ENCODE data around the gene SYNGR2.

Gene SYNGR2

GRCh38 chr17:78180508-78180907 is 12.1 kb downstream of the SYNGR2 start:
- Histone ChIP-seq H3K9me3 (ENCODE audit: control extremely low read depth in 1 of 5, control insufficient read depth in 4 of 5, insufficient read depth in 2 of 5, low read depth in 1 of 5, low read length in 4 of 5) (no peaks in the 10 kb centered on the region), H3K4me1 (ENCODE audit: control extremely low read depth in 1 of 4, control insufficient read depth in 4 of 4, insufficient read depth in 4 of 4, low read length in 3 of 4) (peaks cover 0 to 15% (median 11%) of the 10 kb centered on the region in 4 experiments), H3K4me3 (ENCODE audit: control insufficient read depth in 1 of 7, extremely low read depth in 1 of 7, insufficient read depth in 4 of 7, low read depth in 2 of 7, low read length in 6 of 7) (peak overlapping the region in 2 of 7 experiments; percentile 1 to 42), H3K27me3 (replicated peaks in 2 of 5; ENCODE audit: control insufficient read depth in 4 of 5, insufficient read depth in 5 of 5, low read length in 4 of 5) (no peaks in the 10 kb centered on the region), H3K27ac (ENCODE audit: insufficient read depth in 1 of 2, low read depth in 1 of 2, low read length in 2 of 2, poor library complexity in 1 of 2, severe bottlenecking in 2 of 2) (peak overlapping the region in 1 of 2 experiments; percentile 29), H3K36me3 (ENCODE audit: control insufficient read depth in 4 of 4, insufficient read depth in 4 of 4, low read length in 3 of 4) (peaks cover 0 to 69% (median 8%) of the 10 kb centered on the region in 4 experiments)
- WGBS (ENCODE audit: insufficient coverage), result 93% methylated on average over 1 of the region's 2 CpGs
- ChIA-PET CTCF (interaction anchor here (1.1 to 1.9 kb wide), 4 partner anchors 11 to 68 kb away, joined by 3 to 9 read pairs (median 4); no protein-coding TSS in a partner anchor), POLR2A (no interaction called here)
- DNase-seq, result no peak

GRCh38 chr17:78182504-78182903 is 14.1 kb downstream of the SYNGR2 start:
- H3K4me1 ChIP-seq (ENCODE audit: control extremely low read depth in 1 of 4, control insufficient read depth in 4 of 4, insufficient read depth in 4 of 4, low read length in 3 of 4), result peaks cover 0 to 24% (median 11%) of the 10 kb centered on the region in 4 experiments
- H3K27ac ChIP-seq (ENCODE audit: insufficient read depth in 1 of 2, low read depth in 1 of 2, low read length in 2 of 2, poor library complexity in 1 of 2, severe bottlenecking in 2 of 2), result no peak overlapping the region
- DNase-seq, result no peak
- peaks cover 0 to 65% (median 8%) of the 10 kb centered on the region in 4 experiments for H3K36me3 ChIP-seq (ENCODE audit: control insufficient read depth in 4 of 4, insufficient read depth in 4 of 4, low read length in 3 of 4)
- ChIA-PET CTCF (interaction anchor here (1.0 to 1.9 kb wide), 3 partner anchors 8 to 70 kb away, joined by 4 to 9 read pairs (median 7); no protein-coding TSS in a partner anchor), POLR2A (interaction anchor here (0.6 kb wide), 1 partner anchor 44 kb away, joined by 6 read pairs; no protein-coding TSS in a partner anchor)
- WGBS (ENCODE audit: insufficient coverage), result 97% methylated on average over 12 of the region's 13 CpGs
- H3K9me3 ChIP-seq (ENCODE audit: control extremely low read depth in 1 of 5, control insufficient read depth in 4 of 5, insufficient read depth in 2 of 5, low read depth in 1 of 5, low read length in 4 of 5), result no peaks in the 10 kb centered on the region
- H3K27me3 ChIP-seq (replicated peaks in 2 of 5; ENCODE audit: control insufficient read depth in 4 of 5, insufficient read depth in 5 of 5, low read length in 4 of 5), result no peaks in the 10 kb centered on the region
- H3K4me3 ChIP-seq (ENCODE audit: control insufficient read depth in 1 of 7, extremely low read depth in 1 of 7, insufficient read depth in 4 of 7, low read depth in 2 of 7, low read length in 6 of 7), result no peak overlapping the region

DNA sequence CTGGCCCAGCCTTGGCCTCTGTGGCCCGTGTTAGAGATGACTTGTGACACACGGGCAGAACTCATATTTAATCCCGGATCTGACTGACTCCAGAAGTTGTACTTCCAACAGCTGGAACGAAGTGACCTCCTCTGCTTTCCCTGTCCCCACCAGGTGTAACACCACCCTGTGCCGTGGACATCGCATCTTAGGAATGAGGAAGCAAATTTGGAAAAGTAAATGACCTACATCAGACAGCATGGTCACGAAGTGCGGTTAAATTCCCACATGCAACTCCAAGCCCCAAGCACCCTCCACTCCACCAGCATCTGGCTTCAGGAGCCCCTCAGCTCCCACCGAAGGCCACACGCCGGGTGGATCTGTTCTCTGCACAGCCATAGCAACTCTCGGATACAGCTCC is 15.5 kb downstream of the SYNGR2 start:
- H3K27me3 ChIP-seq (replicated peaks in 2 of 5; ENCODE audit: control insufficient read depth in 4 of 5, insufficient read depth in 5 of 5, low read length in 4 of 5), result no peaks in the 10 kb centered on the region
- H3K9me3 ChIP-seq (ENCODE audit: control extremely low read depth in 1 of 5, control insufficient read depth in 4 of 5, insufficient read depth in 2 of 5, low read depth in 1 of 5, low read length in 4 of 5), result no peaks in the 10 kb centered on the region
- H3K4me1 ChIP-seq (ENCODE audit: control extremely low read depth in 1 of 4, control insufficient read depth in 4 of 4, insufficient read depth in 4 of 4, low read length in 3 of 4), result peaks cover 0 to 35% (median 24%) of the 10 kb centered on the region in 4 experiments
- H3K27ac ChIP-seq (ENCODE audit: insufficient read depth in 1 of 2, low read depth in 1 of 2, low read length in 2 of 2, poor library complexity in 1 of 2, severe bottlenecking in 2 of 2), result no peak overlapping the region
- peaks cover 0 to 57% (median 5%) of the 10 kb centered on the region in 4 experiments for H3K36me3 ChIP-seq (ENCODE audit: control insufficient read depth in 4 of 4, insufficient read depth in 4 of 4, low read length in 3 of 4)
- no peak for DNase-seq
- CTCF ChIA-PET, result interaction anchor here (1.3 to 1.8 kb wide), 5 partner anchors 11 to 72 kb away, joined by 4 to 7 read pairs (median 6); no protein-coding TSS in a partner anchor
- POLR2A ChIA-PET, result interaction anchor here (0.5 kb wide), 1 partner anchor 45 kb away, joined by 3 read pairs; no protein-coding TSS in a partner anchor
- WGBS (ENCODE audit: insufficient coverage), result 97% methylated on average over 10 of the region's 12 CpGs
- no peak overlapping the region for H3K4me3 ChIP-seq (ENCODE audit: control insufficient read depth in 1 of 7, extremely low read depth in 1 of 7, insufficient read depth in 4 of 7, low read depth in 2 of 7, low read length in 6 of 7)

GRCh38 chr17:78184351-78184750 is 16.0 kb downstream of the SYNGR2 start:
- Histone ChIP-seq H3K27ac (ENCODE audit: insufficient read depth in 1 of 2, low read depth in 1 of 2, low read length in 2 of 2, poor library complexity in 1 of 2, severe bottlenecking in 2 of 2) (no peak overlapping the region), H3K9me3 (ENCODE audit: control extremely low read depth in 1 of 5, control insufficient read depth in 4 of 5, insufficient read depth in 2 of 5, low read depth in 1 of 5, low read length in 4 of 5) (no peaks in the 10 kb centered on the region), H3K27me3 (replicated peaks in 2 of 5; ENCODE audit: control insufficient read depth in 4 of 5, insufficient read depth in 5 of 5, low read length in 4 of 5) (no peaks in the 10 kb centered on the region), H3K4me3 (ENCODE audit: control insufficient read depth in 1 of 7, extremely low read depth in 1 of 7, insufficient read depth in 4 of 7, low read depth in 2 of 7, low read length in 6 of 7) (no peak overlapping the region), H3K4me1 (ENCODE audit: control extremely low read depth in 1 of 4, control insufficient read depth in 4 of 4, insufficient read depth in 4 of 4, low read length in 3 of 4) (peaks cover 0 to 36% (median 24%) of the 10 kb centered on the region in 4 experiments), H3K36me3 (ENCODE audit: control insufficient read depth in 4 of 4, insufficient read depth in 4 of 4, low read length in 3 of 4) (peaks cover 0 to 53% (median 5%) of the 10 kb centered on the region in 4 experiments)
- POLR2A ChIA-PET, result no interaction called here
- 100% methylated on average over 8 of the region's 10 CpGs for WGBS (ENCODE audit: insufficient coverage)
- CTCF ChIA-PET, result interaction anchor here (1.3 to 1.8 kb wide), 4 partner anchors 11 to 72 kb away, joined by 4 to 7 read pairs (median 5); no protein-coding TSS in a partner anchor
- DNase-seq, result no peak

DNA sequence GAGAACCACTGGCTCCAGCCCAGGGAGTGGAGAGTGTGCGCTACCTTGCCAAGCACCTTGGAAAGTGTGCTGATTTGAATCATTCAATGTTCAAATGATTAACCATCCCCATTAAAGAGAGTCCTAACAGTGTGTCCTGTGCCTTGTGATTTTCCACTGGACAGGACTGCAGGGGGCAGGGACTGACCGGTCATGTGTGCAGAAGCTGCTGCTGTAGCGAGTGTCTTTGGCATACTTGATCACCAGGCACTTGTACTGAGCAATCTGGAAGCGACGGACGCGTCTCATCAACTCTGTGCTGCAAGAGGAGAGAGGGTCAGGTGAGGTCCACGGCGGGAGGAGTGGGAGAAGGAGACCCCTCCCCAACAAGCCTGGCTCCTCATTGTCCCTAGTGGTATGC is 16.5 kb downstream of the SYNGR2 start:
- Histone ChIP-seq H3K36me3 (ENCODE audit: control insufficient read depth in 4 of 4, insufficient read depth in 4 of 4, low read length in 3 of 4) (peaks cover 0 to 49% (median 5%) of the 10 kb centered on the region in 4 experiments), H3K27ac (ENCODE audit: insufficient read depth in 1 of 2, low read depth in 1 of 2, low read length in 2 of 2, poor library complexity in 1 of 2, severe bottlenecking in 2 of 2) (no peak overlapping the region), H3K4me3 (ENCODE audit: control insufficient read depth in 1 of 7, extremely low read depth in 1 of 7, insufficient read depth in 4 of 7, low read depth in 2 of 7, low read length in 6 of 7) (no peak overlapping the region), H3K27me3 (replicated peaks in 2 of 5; ENCODE audit: control insufficient read depth in 4 of 5, insufficient read depth in 5 of 5, low read length in 4 of 5) (no peaks in the 10 kb centered on the region), H3K4me1 (ENCODE audit: control extremely low read depth in 1 of 4, control insufficient read depth in 4 of 4, insufficient read depth in 4 of 4, low read length in 3 of 4) (peaks cover 0 to 36% (median 24%) of the 10 kb centered on the region in 4 experiments), H3K9me3 (ENCODE audit: control extremely low read depth in 1 of 5, control insufficient read depth in 4 of 5, insufficient read depth in 2 of 5, low read depth in 1 of 5, low read length in 4 of 5) (no peaks in the 10 kb centered on the region)
- DNase-seq, result no peak
- 98% methylated on average over 6 of the region's 9 CpGs for WGBS (ENCODE audit: insufficient coverage)
- ChIA-PET CTCF (interaction anchor here (0.7 to 1.7 kb wide), 5 partner anchors 13 to 240 kb away, joined by 3 to 5 read pairs (median 4); no protein-coding TSS in a partner anchor), POLR2A (no interaction called here)

DNA sequence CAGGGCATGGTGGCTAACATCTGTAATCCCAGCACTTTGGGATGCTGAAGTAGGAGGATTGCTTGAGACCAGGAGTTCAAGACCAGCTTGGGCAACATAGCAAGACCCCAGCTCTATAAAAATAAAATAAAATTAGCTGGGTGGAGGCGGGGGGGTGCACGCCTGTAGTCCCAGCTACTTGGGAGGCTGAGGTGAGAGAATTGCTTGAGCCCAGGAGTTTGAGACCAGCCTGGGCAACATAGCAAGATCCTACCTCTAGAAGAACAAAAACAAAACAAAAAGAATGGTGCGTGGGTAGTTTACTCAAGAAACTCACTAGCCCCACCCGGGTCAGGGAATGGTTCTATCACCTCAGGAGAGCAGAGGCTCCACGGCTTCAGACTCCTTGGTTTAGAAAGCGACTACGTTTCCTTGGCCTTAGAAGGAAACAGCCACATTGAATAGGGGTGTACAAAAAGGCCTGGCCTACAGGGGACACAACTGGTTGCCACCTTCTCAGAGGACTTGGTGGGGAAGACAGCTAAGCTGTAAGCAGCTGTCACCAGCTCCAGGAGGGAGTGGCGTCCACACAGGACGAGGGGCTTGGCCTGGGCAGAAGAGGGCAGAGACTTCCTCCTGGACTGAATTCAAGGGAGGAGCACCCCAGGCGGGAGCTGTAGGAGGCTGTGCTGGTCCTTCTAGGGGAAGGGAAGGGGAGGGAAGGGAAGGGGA is 17.8 kb downstream of the SYNGR2 start:
- Histone ChIP-seq H3K27ac (ENCODE audit: insufficient read depth in 1 of 2, low read depth in 1 of 2, low read length in 2 of 2, poor library complexity in 1 of 2, severe bottlenecking in 2 of 2) (no peak overlapping the region), H3K4me1 (ENCODE audit: control extremely low read depth in 1 of 4, control insufficient read depth in 4 of 4, insufficient read depth in 4 of 4, low read length in 3 of 4) (peaks cover 0 to 36% (median 20%) of the 10 kb centered on the region in 4 experiments), H3K4me3 (ENCODE audit: control insufficient read depth in 1 of 7, extremely low read depth in 1 of 7, insufficient read depth in 4 of 7, low read depth in 2 of 7, low read length in 6 of 7) (peak overlapping the region in 5 of 7 experiments; percentile 31 to 93 (median 80)), H3K36me3 (ENCODE audit: control insufficient read depth in 4 of 4, insufficient read depth in 4 of 4, low read length in 3 of 4) (peaks cover 2 to 46% (median 11%) of the 10 kb centered on the region in 4 experiments), H3K9me3 (ENCODE audit: control extremely low read depth in 1 of 5, control insufficient read depth in 4 of 5, insufficient read depth in 2 of 5, low read depth in 1 of 5, low read length in 4 of 5) (no peaks in the 10 kb centered on the region), H3K27me3 (replicated peaks in 2 of 5; ENCODE audit: control insufficient read depth in 4 of 5, insufficient read depth in 5 of 5, low read length in 4 of 5) (no peaks in the 10 kb centered on the region)
- peak in 2 of 3 donors; percentile 61 to 65 for DNase-seq
- ChIA-PET CTCF (interaction anchor here (0.8 to 2.2 kb wide), 8 partner anchors 10 to 73 kb away, joined by 3 to 13 read pairs (median 3); no protein-coding TSS in a partner anchor), POLR2A (no interaction called here)
- 84% methylated on average over 5 of the region's 10 CpGs for WGBS (ENCODE audit: insufficient coverage)

Measured in common myeloid progenitor, CD34-positive (primary cell).